Fibroblast of mammary gland (primary cell): ENCODE data around the gene ST8SIA1.
"Not testable (repeated sequence)": the region's sequence is repeated elsewhere in the genome, so short reads cannot be mapped to it uniquely, and the experiment has no call there.

Experiments
- DNase-seq: peaks from one replicate; pipeline ENCODE4 v3.0.0-alpha.2; 2010; ENCODE audit warnings: low read depth
- H3K4me3 ChIP-seq: 2 replicates; pipeline ENCODE4 v1.5.1; 2011; ENCODE audit warnings: low read depth, mild to moderate bottlenecking, low read length, moderate library complexity; ENCODE audit not compliant: control insufficient read depth
- CTCF ChIP-seq: conservative IDR thresholded peaks from 2 replicates; pipeline ENCODE4 v1.5.1; 2011; ENCODE audit warnings: low read depth, low read length, inconsistent platforms; ENCODE audit not compliant: control insufficient read depth, insufficient read depth

Gene ST8SIA1, protein sequence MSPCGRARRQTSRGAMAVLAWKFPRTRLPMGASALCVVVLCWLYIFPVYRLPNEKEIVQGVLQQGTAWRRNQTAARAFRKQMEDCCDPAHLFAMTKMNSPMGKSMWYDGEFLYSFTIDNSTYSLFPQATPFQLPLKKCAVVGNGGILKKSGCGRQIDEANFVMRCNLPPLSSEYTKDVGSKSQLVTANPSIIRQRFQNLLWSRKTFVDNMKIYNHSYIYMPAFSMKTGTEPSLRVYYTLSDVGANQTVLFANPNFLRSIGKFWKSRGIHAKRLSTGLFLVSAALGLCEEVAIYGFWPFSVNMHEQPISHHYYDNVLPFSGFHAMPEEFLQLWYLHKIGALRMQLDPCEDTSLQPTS

GRCh38 chr12:22334410-22335100 is at the start of gene ST8SIA1:
Gene ST8SIA1, minus strand, starts transcription at chr12:22334707. Its CDS starts 475 bp downstream, at chr12:22334232.
- peak; percentile 8 for DNase-seq
- peak within 1 kb of the TSS; percentile 54 for H3K4me3 ChIP-seq
- no peak for TF ChIP-seq CTCF

GRCh38 chr12:22380031-22380430 is 45.5 kb upstream of the ST8SIA1 start:
- DNase-seq, result no peak
- no peak for TF ChIP-seq CTCF
- H3K4me3 ChIP-seq, result no peak overlapping the region

GRCh38 chr12:22377731-22378496 is 43.4 kb upstream of the ST8SIA1 start:
- TF ChIP-seq CTCF, result no peak
- no peak for DNase-seq
- H3K4me3 ChIP-seq, result no peak overlapping the region

- H3K4me3 ChIP-seq, DNase-seq: not testable (repeated sequence)
These were observed 42.2 kb upstream of the ST8SIA1 start for GRCh38 chr12:22376596-22377150.

GRCh38 chr12:22374508-22374907 is 40.0 kb upstream of the ST8SIA1 start:
- TF ChIP-seq CTCF, result no peak
- DNase-seq, result no peak
- no peak overlapping the region for H3K4me3 ChIP-seq

- no peak overlapping the region for H3K4me3 ChIP-seq
- no peak for DNase-seq
- no peak for TF ChIP-seq CTCF
These were observed 37.9 kb upstream of the ST8SIA1 start for GRCh38 chr12:22372277-22372837.
